GM18870 (cell line): ENCODE measurements around the gene MAB21L2.

Experiments
- ATAC-seq: cut with Tn5 transposase; IDR thresholded peaks from one replicate; pipeline ENCODE4 v1.9.1; 2021; ENCODE audit warnings: moderate library complexity; ENCODE audit not compliant: unreplicated experiment

The MAB21L2 gene

DNA sequence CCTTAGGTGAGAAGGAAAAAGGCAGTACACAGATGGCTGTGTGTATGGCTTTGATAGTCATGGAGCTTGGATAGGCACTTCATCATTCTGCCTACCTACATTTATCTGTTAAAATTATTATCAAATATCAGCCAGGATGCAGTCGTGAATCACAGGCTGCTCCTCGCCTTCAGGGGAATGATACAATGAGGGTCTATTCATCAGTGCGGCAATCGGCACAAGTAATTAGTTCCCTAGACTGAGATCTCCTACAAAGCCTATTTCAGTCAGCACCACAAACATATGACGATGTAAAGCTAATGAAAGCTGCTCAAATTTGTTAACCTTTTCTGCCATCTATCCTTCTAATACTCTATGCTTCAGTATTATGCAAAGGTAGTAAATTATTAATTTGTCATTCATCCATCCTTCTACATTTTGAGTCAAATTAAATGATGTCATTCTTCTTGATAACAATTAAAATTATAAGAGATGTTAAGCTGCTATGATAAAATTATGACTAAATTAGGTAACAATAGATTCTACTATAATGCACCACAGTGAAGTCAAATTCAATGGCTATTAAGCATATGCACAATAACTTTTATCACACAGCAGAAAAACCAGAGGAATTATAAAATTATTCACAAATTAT, 19.0 kb downstream of the MAB21L2 start:
- no peak for ATAC-seq

DNA sequence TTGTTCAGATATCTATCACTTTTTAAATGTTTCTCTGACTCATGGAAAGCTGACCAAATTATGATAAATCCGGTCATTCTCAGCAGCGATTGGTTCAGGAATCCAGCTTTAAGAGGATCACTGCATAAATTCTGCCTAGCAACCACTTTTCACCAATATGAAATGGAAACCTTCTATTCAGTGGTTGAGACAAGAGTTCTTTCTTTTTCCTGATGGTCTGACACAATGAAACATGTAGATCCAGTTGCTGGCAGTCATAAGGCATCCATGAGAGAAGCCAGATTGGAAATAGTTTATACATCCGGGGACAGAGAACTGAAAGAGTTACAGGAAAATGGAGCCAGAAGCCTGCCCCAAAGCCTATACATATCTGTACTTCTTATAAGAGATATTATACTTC, 27.2 kb downstream of the MAB21L2 start:
- no peak for ATAC-seq

DNA sequence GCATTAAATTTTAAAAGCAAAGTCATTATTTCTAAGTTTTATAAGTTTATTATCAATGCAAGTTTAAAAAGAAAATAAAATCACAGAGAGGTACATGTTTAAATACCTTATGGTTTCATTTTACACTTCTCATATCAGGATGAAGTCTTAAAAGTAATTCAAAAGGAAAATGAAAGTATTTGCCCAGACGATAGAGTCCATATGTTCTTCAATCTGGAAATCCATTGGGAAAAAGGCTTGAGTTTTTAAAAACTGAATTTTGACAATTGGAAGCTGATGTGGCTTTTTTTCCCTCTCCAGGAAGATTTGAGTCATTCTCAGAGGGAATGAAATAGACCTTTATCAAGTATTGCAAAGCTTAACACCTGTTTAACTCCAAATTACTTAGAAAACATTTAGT, 37.1 kb downstream of the MAB21L2 start:
- ATAC-seq, result no peak

DNA sequence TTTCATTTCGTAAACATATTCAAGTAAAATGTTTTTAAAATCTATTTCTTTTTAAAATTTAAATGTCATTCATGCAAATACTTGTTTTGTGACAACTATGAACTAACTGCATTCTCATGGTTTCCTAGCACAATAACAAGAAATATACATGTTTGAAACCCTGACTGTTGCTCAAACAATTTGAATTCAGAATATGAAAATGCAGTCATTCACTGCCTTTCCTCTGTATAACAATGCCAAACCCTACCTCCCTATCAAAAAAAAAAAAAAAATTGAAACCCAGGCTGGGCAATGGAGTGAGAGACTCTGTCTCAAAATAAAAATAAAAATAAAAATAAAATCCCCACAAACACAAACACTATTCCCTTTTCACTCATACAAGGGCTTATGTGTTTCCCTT, 42.1 kb downstream of the MAB21L2 start:
- no peak for ATAC-seq

DNA sequence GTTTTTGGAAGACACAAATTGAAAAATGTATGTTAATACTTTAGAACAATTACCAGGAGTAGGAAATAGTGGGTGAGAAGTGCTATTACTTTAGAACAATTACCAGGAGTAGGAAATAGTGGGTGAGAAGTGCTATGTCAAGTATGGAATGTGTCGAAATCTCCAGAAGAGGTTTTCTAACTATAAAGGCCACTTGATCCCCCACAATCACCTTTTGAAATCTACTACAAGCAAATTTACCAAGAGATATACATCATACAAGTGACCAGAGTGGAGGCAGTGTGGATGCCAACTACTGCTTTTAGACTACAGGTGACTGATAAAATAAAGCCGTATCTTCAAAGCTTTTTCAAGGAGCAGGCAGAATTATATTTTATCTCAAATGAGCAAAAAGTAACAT, 43.1 kb downstream of the MAB21L2 start:
- no peak for ATAC-seq

DNA sequence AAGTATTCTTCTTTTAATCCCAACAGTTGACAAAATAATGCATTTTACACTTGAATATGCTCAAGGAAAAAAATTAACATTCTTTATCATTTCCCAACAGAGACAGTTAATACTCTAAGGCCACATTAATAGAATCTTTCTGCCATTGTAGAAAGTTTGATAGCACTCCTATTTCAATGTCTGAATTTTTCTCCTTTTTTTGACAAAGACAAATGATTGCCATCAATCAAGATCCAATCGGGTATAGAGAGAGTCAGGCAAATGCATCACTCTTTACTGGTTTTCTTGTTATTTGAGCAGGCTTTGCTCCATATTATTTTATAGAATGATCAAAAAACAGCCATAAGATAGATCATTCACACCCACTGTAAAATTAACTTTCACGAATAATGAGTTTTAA, 46.1 kb downstream of the MAB21L2 start:
- no peak for ATAC-seq

DNA sequence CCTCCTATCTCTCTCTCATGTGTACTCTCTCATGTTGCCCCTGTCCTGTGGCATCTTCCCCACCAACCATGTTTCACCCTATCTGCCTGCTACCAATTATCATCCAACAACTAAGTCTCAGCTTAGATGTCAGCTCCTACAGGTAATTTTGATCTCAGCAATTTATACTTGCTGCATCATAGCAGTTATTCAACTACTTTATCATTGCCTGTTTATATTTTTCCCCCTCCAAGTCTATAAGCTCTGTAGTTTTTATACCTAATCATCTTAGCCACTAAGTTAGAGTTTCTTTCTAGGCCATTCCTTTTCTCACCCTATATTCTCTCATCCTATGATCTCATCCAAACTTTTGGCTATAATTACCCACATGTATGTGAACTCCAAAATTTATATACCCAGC, 50.7 kb downstream of the MAB21L2 start:
- no peak for ATAC-seq
